NCI-H2029 treated with DMSO at 0.1 percent for 48 hours (cell line): ENCODE results near the gene LRFN4.

ENCODE experiments used
- DNase-seq: peaks from one replicate; lab custom pipeline; 2025; lab: John Stamatoyannopoulos, UW

Gene LRFN4

DNA sequence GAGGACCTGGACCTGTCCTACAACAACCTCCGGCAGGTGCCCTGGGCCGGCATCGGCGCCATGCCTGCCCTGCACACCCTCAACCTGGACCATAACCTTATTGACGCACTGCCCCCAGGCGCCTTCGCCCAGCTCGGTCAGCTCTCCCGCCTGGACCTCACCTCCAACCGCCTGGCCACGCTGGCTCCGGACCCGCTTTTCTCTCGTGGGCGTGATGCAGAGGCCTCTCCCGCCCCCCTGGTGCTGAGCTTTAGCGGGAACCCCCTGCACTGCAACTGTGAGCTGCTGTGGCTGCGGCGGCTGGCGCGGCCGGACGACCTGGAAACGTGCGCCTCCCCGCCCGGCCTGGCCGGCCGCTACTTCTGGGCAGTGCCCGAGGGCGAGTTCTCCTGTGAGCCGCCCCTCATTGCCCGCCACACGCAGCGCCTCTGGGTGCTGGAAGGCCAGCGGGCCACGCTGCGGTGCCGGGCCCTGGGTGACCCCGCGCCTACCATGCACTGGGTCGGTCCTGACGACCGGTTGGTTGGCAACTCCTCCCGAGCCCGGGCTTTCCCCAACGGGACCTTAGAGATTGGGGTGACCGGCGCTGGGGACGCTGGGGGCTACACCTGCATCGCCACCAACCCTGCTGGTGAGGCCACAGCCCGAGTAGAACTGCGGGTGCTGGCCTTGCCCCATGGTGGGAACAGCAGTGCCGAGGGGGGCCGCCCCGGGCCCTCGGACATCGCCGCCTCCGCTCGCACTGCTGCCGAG is 1.5 kb downstream of the LRFN4 start:
- no peak for DNase-seq

- DNase-seq: no peak
Measured at GRCh38 chr11:66858939-66859685, 2.2 kb downstream of the LRFN4 start.

GRCh38 chr11:66859686-66860448 is 3.0 kb downstream of the LRFN4 start:
- DNase-seq: no peak

- no peak for DNase-seq
Measured at GRCh38 chr11:66860449-66860831, 3.6 kb downstream of the LRFN4 start.

GRCh38 chr11:66861038-66861773 is 4.3 kb downstream of the LRFN4 start:
- DNase-seq: no peak

DNA sequence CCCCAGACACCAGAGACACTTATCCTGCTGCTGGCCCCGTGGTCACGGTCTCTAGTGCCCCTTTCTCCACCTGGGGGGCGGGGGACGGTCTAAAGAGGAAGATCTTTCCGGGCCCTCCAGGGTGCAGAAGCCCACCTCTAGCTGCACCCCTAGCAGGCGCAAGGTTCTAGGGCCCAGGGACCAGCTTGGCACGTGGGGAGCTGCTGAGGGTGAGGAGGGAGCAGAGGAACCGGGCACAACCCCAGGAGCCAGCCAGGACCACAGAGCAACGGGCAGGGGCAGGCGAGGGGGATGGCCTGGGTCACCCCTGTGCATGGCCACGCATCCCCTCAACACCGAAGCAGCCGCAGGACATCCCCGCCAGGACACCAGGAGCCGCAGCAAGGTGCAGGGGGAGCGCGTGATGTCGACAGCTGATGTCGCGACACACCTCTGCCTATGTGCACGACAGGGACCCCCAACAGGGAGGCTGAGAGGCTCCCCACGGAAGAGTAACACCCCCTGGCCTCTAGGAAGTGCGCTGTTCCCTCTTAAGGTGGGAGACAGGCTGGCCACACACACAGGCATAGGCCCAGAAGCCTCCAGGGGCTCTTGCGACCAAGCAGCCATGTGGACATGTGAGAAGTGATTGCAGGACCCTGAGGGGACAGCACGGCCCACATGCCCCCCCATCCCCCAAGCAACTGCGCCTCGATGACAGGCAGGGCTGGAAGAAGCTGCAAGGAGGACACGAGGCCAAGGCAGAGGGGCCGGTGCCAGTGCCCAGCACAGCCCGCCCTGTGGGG is 5.1 kb downstream of the LRFN4 start:
- no peak for DNase-seq

DNA sequence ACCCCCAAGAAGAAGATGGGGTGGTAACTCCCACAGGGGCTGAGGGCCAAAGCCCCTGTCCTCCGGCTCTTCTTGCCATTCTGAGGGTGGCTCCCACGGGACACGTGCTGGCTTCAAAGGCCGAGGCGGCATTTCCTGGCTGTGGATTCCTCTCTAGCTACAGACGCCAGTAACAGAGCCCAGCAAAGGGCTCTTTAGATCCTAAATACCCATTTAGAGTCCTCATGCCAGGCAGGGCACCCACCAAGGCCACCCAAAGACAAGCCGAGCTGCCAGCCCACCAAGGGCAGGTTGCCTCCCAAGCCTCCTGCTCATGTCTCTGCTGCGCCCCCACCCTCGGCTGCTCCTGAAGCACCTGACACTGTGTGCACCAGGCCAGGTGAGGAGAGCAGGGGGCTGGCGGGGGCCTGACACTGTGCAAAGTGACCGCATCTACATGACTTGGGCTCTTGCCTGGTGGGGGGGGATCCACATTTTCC is 5.7 kb downstream of the LRFN4 start:
- DNase-seq: no peak

- no peak for DNase-seq
Measured at GRCh38 chr11:66863428-66864125, 6.7 kb downstream of the LRFN4 start.

GRCh38 chr11:66864172-66864901 is 7.5 kb downstream of the LRFN4 start:
- no peak for DNase-seq

DNA sequence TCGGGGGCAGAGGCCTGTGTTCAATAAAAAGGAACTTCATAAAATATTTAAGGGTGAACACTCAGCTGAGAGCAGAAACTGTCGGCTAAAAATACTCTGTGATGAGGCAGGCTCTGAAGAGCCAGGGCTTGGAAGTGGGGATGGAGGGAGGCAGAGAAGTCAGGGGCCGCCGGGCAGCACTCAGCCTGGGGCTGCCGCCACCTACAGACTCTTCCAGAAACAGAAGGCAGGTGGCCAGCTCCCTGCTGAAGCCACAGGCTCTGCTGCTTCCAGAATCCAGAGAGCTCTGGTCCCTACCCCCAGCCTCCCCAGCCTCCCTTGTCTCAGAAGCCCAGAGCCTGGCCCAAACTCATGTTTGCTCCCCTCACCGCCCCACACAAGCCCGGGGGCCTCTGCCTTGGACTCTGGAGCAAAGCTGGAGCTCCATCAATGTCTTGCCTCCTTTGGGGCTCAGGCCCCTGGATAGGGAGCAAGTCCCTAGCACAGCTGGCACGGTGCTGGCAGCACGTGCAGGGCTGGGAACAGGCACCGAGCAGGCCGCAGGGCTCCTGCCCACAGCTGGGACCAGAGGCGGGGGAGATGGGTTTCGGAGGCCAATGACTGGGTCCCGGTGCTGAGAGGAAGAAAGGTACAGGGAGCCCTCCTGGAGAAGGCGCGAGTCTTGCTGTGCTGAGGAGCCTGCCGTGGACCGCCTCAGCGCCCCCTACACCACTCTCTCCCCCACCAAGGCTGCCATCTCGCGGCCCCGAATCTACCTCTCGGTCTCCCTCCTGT is 8.2 kb downstream of the LRFN4 start:
- DNase-seq: no peak

- no peak for DNase-seq
Measured at GRCh38 chr11:66866007-66866406, 9.1 kb downstream of the LRFN4 start.

- no peak for DNase-seq
Measured at GRCh38 chr11:66866511-66866986, 9.7 kb downstream of the LRFN4 start.

DNA sequence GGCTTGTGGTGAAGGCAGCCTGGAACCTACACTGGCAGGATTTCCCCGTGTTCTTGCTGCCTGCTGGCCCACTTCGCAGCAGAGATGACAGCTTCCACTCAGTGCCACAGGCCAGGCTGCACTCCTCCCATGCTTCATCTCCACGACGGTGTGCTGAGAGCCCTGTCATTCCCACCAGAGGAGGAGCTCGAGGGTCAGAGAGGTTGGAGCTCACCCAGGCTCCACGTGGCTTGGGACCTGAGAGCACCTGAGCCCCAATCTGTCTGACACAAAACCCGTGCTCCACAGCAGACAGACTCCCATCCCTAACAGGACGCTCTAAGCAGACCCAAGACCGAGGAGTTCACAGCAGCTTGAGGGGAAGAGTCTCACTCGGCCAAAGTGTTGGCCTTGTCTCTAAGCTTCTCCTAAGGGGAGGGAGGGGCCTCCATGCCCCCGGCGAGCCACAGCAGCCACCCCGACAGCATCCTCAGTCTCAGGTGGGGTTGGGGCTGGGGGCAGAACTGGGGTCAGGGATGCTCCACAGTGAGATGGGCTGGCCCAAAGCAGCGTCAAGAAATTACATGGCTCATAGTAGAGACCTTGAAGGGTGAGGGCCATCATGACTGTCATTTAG is 10.7 kb downstream of the LRFN4 start:
- no peak for DNase-seq

DNA sequence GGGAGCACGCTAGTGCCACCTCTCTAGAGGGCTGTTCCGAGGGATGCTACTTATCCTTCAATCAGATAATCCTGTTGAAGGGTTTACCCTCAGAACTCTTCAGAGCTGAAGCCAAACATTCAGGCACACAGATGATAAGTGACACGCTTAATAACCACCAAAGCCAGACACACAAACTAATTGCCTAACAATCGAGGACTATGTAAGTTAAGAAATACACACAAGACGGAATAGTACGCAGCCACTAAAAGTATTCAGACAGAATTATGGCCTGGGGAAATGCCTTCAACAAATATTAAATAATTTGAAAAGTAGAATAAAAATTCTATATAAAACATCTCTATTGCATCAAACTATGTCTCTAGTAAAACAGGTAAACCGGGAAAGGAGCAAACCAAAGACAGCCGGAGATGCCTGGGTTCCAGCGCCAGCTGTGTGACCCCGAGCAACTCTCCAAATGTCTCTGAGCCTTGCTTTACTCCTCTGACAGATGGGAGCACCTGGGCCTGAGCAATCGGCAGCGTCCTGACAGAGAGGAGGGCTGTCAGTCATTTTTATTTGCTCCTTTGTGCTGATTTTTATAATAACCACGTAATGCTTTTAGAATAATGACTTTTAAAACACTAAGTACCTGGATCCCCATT is 11.3 kb downstream of the LRFN4 start:
- no peak for DNase-seq

GRCh38 chr11:66868726-66869566 is 12.1 kb downstream of the LRFN4 start:
- DNase-seq: no peak

DNA sequence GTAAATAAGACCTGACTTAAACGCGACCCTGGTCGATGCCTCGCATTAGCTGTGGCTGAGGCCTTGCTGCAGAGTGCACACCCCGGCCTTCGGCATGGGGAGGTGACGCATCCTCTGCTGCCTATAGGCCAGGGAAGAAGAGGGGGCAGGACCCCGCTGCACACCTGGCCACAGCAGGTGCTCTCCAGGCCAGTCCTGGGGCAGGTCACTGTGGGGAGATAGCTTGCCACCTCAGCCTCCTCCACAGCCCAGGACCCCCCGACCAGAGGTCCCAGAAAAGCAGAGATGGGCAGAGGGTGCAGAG is 12.7 kb downstream of the LRFN4 start:
- no peak for DNase-seq

DNA sequence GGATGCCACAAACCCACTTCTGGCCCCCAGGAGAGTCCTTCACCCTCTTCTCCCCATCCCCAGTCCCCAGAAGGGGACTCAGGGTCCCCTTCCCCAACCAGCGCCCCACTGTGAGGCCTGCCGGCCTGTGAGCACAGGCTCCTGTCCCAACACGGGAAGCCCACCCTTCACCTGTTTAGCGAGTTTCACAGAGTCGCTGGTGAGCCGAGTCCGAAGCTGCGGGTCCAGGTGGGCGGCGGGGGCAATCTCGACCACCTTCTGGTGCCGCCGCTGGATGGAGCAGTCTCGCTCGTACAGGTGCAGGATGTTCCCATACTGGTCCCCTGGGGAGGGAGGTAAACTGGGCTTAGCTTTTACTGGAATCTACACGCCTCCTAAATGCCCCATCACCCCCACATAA is 13.3 kb downstream of the LRFN4 start:
- no peak for DNase-seq
